ENCODE measurements around the gene MRPS10.
A peak's percentile ranks its signal among the peaks of the same experiment; 100 is the strongest.
"Not testable (repeated sequence)": the region's sequence is repeated elsewhere in the genome, so short reads cannot be mapped to it uniquely, and the experiment has no call there.

The MRPS10 gene

DNA sequence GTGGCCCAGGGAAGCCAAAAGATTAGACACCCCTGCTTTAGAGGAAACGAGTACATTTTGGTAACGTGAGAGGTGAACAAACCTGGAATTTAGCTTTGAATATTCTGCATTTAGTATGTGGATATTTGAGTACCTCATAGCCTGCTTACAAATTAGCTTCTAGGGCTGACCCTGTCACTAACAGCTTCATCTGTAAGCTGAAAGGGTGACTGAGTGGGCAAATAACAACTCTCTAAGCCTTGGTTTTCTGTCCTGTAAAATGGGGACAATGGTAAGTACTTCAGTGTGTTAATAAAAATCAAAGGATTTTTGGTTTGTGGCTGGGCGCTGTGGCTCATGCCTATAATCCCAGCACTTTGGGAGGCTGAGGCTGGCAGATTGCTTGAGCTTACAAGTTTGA, 14.5 kb downstream of the MRPS10 start:
- no peak for DNase-seq

DNA sequence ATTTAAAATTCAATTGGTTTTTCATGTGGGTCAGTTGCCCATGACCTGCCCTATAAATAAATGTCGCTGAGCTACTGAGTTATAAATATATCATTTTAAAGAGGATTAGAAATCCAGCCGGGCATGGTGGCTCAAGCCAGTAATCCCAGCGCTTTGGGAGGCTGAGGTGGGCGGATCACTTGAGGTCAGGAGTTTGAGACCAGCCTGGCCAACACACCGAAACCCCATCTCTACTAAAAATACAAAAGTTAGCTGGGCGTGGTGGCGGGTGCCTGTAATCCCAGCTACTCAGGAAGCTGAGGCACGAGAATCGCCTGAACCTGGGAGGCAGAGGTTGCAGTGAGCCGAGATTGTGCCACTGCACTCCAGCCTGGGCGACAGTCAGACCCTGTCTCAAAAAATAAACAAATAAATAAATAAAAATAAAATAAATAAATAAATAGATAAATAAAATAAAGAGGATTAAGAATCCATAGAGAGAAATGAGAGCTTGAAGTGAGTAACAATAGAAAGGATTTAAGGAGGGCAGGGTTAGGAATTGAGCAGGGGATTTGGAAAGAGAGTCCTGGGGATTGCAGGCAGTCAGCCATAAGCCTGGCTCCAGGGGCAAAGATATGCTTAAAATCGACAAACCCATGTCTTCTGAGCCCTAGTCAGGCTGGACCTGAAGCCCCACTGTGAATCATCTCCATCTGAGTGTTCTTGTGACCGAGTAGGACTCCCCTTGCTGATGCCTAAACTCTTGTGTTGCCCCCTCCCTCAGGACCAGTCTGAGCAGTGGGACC, 15.3 kb downstream of the MRPS10 start:
- DNase-seq, result not testable (repeated sequence)

DNA sequence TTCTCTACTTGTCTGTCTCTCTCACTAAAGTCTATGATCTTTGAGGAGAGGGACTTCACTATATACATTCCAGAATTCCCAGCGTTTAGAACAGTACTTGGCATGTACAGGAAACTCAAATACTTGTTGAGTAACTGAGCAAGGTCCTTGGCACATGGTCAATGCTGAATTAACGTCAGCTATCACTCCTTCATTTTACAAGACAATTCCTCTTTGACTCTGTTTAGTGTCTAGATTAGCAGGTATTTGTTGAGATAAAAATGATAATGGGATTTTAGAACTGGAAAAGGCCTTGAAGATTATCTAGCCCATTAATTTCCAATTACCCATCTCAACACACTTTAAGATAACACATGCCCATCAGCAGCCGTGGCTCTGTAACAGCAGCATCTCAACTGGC, 16.3 kb downstream of the MRPS10 start:
- no peak for DNase-seq

DNA sequence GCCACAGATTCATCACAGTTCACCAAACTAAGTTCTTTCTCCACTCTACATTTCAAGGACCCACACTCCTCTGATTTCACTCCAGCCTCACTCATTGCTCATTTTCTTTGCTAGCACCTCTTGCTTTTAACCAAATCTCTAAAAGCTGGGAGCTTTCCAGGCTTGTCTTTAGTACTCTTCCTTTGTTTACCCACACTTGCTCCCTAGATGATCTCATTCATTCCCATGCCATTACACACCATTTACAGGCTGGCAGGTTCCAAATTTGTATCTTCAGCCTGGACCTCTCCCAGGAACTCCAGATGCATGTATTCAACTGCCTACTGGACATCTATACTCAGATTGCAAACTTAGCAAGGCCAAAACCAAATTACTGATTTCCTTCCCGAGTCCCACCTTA, 17.6 kb downstream of the MRPS10 start:
- DNase-seq, result no peak

GRCh38 chr6:42199106-42199981, 18.3 kb downstream of the MRPS10 start:
- no peak for DNase-seq

GRCh38 chr6:42197555-42198362, 19.9 kb downstream of the MRPS10 start:
- DNase-seq, result no peak

GRCh38 chr6:42195415-42195814, 22.2 kb downstream of the MRPS10 start:
- no peak for DNase-seq

- DNase-seq, result no peak
These were observed 23.6 kb downstream of the MRPS10 start for GRCh38 chr6:42194056-42194455.

DNA sequence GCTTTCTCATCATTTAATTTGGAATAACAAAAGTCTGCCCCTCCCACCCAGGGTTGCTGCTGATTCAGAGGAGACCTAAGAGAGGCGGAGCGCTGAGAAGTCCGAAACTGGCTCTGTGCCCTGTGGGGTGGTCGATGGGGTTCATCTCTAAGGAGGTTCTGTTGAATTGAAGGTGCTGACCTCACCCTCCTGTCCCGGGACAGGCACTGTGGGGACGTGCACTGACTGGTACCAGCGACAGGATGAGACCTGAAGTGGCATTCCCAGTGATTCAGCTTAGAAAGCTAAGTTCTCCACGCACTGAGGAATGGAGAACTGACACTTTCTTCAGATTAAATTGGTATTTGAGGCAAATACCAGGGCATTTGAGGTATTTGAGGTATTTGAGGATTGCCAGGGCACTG, 24.2 kb downstream of the MRPS10 start:
- DNase-seq, result no peak

- DNase-seq, result not testable (repeated sequence)
These were observed 25.3 kb downstream of the MRPS10 start for GRCh38 chr6:42192385-42192784.

GRCh38 chr6:42190554-42191183, 27.0 kb downstream of the MRPS10 start:
- DNase-seq, result peak; percentile 83

GRCh38 chr6:42188406-42188805, 29.3 kb downstream of the MRPS10 start:
- DNase-seq, result no peak

DNA sequence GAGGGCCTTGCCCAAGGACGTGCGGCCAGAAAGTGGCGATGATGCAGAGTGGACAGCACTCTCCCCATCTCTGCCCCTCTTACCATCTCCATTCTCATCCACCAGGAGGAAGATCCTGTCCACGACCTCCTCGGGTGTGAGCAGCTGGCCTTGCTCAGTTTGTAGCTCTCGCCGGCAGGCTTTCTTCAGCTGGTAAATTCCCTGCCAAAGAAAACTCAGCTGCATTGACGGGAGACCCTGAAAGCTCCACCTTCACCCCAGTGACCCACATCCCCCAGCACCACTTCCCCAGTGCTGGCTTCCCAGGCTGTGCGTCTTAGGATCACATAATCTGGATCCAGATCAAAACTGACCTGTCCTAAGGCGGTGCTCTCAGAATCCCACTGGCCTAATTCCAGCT, 32.1 kb downstream of the MRPS10 start:
- no peak for DNase-seq

DNA sequence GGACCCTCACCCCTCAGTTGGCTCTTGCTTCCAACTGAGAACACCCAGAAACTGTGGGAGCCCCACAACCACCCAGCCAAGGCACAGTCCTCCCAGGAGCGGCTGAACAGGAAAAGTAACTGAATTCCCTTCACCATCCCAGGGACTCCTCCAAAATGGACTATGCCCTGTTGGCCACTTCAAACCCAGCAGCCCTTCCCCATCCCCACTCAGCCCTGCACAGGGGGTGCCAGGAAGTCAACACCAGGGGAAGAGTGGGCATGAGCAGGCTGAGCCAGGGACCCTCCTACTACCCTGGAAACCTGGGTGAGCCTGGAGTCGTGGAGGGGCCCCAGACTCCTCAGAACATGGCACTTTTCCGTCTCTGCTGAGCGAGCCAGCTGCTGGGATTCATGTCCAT, 33.2 kb downstream of the MRPS10 start:
- no peak for DNase-seq

DNA sequence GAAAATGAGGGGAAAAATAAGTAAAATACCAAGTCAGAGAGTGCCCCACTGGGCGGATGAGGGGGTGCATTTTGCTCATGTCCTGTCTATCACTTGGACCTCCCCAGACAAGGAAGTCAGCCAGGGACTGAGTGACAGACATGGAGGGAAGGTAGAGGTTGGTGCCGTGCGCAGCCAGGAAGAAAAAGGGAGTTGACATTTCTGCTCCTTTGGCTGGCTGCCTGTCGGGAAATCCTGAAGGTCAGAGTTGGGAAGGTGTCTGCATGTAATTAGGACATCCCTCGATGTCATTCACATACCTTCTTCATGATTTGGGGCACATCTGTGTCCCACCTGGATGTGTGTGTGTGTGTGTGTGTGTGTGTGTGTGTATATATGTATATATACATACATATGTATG, 35.6 kb downstream of the MRPS10 start:
- no peak for DNase-seq

DNA sequence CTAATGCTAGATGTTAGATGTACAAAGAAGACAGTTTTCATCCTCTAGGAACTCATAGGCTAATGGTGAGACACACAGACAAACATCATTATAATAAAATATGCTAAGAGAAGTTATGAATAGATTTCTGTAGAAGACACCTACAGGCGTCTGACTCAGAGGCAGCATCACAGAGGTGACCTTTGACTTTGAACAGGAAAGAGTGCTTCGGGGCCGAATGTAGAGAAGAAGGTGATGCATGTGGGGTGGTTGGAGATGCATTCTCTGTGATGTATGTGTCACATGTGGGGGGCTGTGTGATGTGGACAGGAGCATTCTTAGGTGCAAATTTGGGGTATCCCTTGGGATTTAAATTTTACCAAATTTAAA, 37.7 kb downstream of the MRPS10 start:
- DNase-seq, result no peak

- no peak for DNase-seq
These were observed 38.3 kb downstream of the MRPS10 start for GRCh38 chr6:42179261-42179944.

DNA sequence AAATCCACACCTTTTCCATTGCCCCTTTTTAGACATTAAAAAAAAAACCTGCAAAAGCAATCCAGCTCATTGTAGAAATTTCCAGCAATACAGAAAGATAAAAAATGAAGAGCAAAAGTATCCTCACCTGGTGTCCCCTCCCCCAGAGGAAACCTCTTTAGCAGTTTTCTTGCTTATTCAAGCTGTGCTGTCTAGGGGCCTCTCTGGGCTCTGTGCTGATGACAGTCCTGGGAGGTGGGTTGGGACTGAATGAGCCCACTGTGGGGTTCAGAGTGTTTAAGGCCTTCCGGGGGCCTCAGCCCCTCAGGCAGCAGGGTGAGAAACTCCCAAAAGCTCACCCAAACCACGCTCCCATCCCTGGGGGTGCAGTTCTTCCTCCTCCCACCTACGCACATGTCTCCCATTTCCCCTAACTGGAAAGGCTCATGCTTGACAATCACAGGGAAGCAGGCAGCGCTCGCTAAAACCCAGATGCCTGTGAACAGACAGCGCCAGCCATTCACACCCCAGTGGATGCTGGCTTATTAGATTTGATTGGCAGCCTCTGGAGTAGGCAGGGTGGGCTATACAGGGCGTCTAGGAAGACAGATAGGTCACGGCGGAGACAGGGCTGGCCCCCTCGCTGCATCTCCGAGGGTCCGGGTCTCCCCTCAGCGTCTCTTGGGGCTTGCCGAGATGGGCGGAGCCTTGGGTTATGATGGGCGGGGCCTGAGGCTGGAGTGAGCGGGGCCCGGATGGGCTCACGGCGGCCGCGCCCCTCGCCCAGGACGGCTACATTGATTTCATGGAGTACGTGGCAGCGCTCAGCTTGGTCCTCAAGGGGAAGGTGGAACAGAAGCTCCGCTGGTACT, 39.9 kb downstream of the MRPS10 start:
- peak; percentile 81 for DNase-seq

GRCh38 chr6:42176981-42177380, 40.7 kb downstream of the MRPS10 start:
- no peak for DNase-seq

DNA sequence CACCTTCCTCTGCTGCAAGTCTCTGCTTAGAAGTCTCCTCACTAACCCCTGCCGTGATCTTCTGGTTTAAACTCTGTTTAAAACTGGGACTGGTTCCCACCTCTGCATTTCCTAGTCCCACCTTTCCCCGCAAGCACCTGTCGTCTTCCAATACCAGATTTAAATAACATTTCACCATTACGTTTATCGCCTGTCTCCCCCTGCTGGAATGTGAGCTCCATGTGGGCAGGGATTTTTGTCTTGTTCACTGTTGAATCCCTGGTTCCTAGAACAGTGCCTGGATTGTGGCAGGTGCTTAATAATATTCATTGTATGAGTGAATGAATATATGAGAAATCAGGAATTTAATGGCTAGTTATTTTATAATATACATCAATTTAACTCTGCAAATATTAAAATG, 41.8 kb downstream of the MRPS10 start:
- DNase-seq, result no peak

DNA sequence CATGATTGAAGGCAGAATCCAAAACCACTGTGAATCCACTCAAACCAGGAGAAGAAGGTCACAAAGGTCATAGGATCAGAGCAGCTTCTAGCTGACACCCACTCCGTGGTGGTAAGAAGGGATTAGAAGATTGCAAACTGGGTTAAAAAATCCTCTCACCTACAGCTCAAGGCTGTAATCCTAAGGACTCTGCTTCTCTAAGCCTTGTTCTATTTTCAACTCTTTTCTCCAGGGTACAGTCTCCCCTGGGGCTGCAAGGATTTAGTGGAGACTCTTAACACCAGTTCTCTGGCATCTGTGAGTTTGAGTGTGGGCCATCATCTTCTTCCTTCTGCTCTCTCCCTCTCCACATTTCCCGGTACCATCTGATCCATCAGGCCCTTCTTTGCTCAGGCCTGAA, 44.6 kb downstream of the MRPS10 start, which contains the start of gene GUCA1A:
Gene GUCA1A (plus strand): TSS at position 264 of the 400 bp plus-strand sequence. CDS start 250 bp downstream, outside the sequence.
- no peak for DNase-seq
